ENCODE results near the gene MAGOH.

DNA sequence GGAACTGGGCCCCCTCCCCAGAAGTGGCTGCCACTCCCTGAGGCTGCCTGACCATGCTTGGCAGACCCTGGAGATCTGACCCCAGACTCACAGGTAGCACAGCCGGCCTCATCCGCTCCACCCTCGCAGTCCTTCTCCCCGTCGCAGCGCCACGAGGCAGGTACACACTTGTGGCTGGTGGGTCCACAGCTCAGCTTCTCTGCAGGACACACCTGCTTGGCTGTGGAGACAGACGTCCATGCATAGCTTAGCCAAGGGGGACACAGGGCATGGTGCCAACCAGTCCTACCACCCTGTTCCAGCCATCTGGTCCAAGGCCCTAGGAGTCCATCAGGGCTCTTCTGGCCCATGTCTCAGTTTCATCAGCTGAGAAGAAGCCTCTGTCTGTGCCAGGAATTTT is 42.2 kb upstream of the MAGOH start:
- TF ChIP-seq, protein P1, sequence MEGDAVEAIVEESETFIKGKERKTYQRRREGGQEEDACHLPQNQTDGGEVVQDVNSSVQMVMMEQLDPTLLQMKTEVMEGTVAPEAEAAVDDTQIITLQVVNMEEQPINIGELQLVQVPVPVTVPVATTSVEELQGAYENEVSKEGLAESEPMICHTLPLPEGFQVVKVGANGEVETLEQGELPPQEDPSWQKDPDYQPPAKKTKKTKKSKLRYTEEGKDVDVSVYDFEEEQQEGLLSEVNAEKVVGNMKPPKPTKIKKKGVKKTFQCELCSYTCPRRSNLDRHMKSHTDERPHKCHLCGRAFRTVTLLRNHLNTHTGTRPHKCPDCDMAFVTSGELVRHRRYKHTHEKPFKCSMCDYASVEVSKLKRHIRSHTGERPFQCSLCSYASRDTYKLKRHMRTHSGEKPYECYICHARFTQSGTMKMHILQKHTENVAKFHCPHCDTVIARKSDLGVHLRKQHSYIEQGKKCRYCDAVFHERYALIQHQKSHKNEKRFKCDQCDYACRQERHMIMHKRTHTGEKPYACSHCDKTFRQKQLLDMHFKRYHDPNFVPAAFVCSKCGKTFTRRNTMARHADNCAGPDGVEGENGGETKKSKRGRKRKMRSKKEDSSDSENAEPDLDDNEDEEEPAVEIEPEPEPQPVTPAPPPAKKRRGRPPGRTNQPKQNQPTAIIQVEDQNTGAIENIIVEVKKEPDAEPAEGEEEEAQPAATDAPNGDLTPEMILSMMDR (IDR thresholded peaks at IDR 0.05): no peak
- TF ChIP-seq POLR2A (IDR thresholded peaks at IDR 0.05): no peak

All from Peyer's patch (tissue), 4 donors.